ENCODE results near the gene CALN1. TPM values are rescaled to one million over a fixed set of nuclear protein-coding genes. Genes with fewer than 3 reads are reported as not detected.

CALN1 gene
- total and polyA plus RNA-seq, 2 of the 8 experiments (the other 6 are each of a cell fraction or from before 2014, with no cell fraction given): 6.4 to 15.2 TPM

- Histone ChIP-seq H3K56ac (replicated peaks; ENCODE audit: insufficient read length, low read depth, low read length) (no peak overlapping the region), H3K4me2 (ENCODE audit: insufficient read depth in 1 of 2, low read depth in 2 of 2, low read length in 2 of 2) (no peak overlapping the region), H3K14ac (ENCODE audit: insufficient read length) (no peak overlapping the region), H4K5ac (ENCODE audit: insufficient read length, low read depth, low read length) (no peak overlapping the region), H4K8ac (ENCODE audit: extremely low read depth, insufficient read depth, low read length) (no peak overlapping the region), H2BK20ac (ENCODE audit: low read length) (no peak overlapping the region), H2AFZ (ENCODE audit: low read length) (no peak overlapping the region), H3K36me3 (ENCODE audit: control insufficient read depth in 2 of 4, insufficient read depth in 4 of 4, low read length in 3 of 4) (no peaks in the 10 kb centered on the region), H3K27me3 (replicated peaks in 1 of 4; ENCODE audit: control insufficient read depth in 3 of 4, extremely low read depth in 1 of 4, insufficient read depth in 3 of 4, low read length in 3 of 4) (no peaks in the 10 kb centered on the region), H3K27ac (ENCODE audit: low read depth, low read length) (no peak overlapping the region), H3K18ac (ENCODE audit: extremely low read depth, low read length) (no peak overlapping the region), H3K79me1 (ENCODE audit: low read depth, low read length) (no peaks in the 10 kb centered on the region), H3K4me3 (ENCODE audit: extremely low read depth in 1 of 4, insufficient read depth in 2 of 4, low read depth in 3 of 4, low read length in 4 of 4) (no peak overlapping the region), H2BK15ac (ENCODE audit: low read length) (no peak overlapping the region), H3K23me2 (ENCODE audit: low read depth, low read length) (no peaks in the 10 kb centered on the region), H3K4ac (replicated peaks; ENCODE audit: insufficient read length, low read depth, low read length) (no peak overlapping the region), H2AK5ac (ENCODE audit: low read depth, low read length) (no peak overlapping the region), H2BK5ac (ENCODE audit: low read depth, low read length) (no peak overlapping the region), H3K23ac (ENCODE audit: insufficient read length) (no peak overlapping the region), H2BK120ac (replicated peaks; ENCODE audit: low read depth, low read length) (no peak overlapping the region), H4K20me1 (replicated peaks in 1 of 2; ENCODE audit: control insufficient read depth in 1 of 2, insufficient read depth in 2 of 2, low read length in 2 of 2) (no peaks in the 10 kb centered on the region), H4K91ac (replicated peaks; ENCODE audit: insufficient read length, low read length) (no peak overlapping the region), H3K4me1 (replicated peaks in 1 of 4; ENCODE audit: control insufficient read depth in 3 of 4, insufficient read depth in 4 of 4, low read length in 3 of 4) (no peaks in the 10 kb centered on the region), H3K9me3 (ENCODE audit: insufficient read depth in 2 of 2, low read depth in 1 of 2, low read length in 1 of 2) (no peaks in the 10 kb centered on the region), H2BK12ac (ENCODE audit: low read depth, low read length) (no peak overlapping the region), H3K9ac (replicated peaks in 1 of 4; ENCODE audit: extremely low read depth in 1 of 4, low read depth in 3 of 4, low read length in 3 of 4) (no peak overlapping the region), H3K79me2 (ENCODE audit: control insufficient read depth in 1 of 2, insufficient read depth in 2 of 2, low read length in 2 of 2) (no peaks in the 10 kb centered on the region)
- FAIRE-seq: no peak
- ChIA-PET POLR2A (ENCODE audit: partially characterized antibody) (no interaction called here), CTCF (ENCODE audit: partially characterized antibody) (interaction anchor here (0.6 to 3.4 kb wide), 4 partner anchors 8 to 181 kb away, joined by 3 to 22 read pairs (median 4); no protein-coding TSS in a partner anchor)
- no peak for DNase-seq (ENCODE audit: low read depth in 1 of 2, low spot score in 2 of 2)
- 90% methylated on average over 7 of the region's 7 CpGs; no CpG with 5 or more reads in 1 of the 2 experiments for WGBS, 2 experiments (ENCODE audit: extremely low coverage in 1 of 2, insufficient coverage in 1 of 2, insufficient read length in 1 of 2, insufficient replicate concordance in 2 of 2, low coverage in 1 of 2, low lambda C conversion rate in 2 of 2, missing lambda C conversion rate in 1 of 2)
Observed at GRCh38 chr7:71933426-71933825, 478.7 kb downstream of the CALN1 start.

All from H1 (cell line).